SKM-1 (cell line): ENCODE results near the gene DOCK10.
"Not testable (repeated sequence)": the region's sequence is repeated elsewhere in the genome, so short reads cannot be mapped to it uniquely, and the experiment has no call there.

Experiments
- DNase-seq: peaks from one replicate; lab custom pipeline; 2025; ENCODE audit not compliant: unreplicated experiment; lab: John Stamatoyannopoulos, UW

Gene DOCK10

DNA sequence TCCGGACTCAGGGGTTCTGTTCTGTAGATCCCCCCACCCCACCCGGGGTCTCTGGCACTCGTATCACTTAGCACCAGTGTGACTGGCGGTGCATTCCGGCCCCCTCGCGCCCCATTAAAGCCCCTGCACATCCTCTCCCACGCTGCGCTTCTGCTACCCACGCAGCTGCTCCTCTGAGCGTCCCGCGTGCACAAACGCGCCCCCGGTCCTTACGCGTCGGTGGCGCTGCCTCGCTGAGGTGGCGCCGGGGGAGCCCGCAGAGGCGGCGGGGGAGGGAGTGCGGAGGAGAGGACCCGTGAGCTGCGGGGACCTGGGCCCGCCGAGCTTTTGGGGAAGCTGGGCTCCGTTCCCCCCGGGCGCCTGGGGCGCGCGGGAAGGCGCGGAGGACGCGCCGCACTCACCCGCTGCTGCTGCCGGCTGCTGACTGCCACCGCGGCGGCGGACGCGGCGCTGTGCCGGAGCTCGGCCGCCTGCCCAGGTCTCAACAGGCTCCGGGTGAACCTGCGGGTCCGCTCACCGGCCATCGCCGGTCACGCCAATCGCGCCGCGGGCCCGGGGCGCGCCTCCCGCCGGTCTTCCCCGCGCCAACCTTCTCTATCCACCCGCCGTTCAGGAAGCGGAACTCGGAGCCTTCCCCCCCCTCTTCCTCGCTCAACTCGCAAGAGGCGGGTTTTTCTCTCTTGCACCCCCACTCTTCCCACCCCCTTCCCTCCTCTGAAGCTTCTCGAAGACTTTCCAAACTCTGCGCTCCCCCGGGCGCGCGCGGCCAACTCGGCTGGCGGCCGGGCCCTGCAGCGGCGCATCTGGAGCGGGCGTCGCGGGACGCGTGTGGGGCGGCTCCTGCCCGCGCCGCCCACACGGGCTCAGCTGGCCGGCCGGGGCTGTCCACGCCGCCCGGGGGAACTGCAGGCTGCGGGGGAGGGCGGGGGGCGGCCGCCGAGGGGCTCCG, at the start of gene DOCK10:
TSS of gene DOCK10 (minus strand) at position 618 of the 949 bp plus-strand sequence. CDS start at position 524, 94 bp downstream.
- DNase-seq, result peak; percentile 26

DNA sequence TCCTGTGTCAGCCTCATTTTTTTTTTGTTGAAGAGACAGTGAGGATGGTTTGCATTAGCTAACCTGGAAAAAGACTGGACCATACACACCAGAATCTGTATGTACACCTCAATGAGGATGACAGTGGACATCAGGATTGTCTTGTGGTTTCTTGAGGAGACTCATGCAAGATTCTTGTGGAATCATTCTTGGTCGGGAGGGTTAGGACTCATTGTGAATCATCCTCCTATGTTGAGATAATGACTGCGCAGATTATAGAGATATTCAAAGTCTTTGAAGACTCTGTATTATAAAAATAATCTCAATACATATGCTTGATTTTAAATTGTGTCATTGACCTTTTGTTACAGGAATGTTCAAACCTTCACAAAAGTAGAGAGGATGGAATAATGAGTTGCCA, 49.1 kb upstream of the DOCK10 start:
- DNase-seq, result no peak

DNA sequence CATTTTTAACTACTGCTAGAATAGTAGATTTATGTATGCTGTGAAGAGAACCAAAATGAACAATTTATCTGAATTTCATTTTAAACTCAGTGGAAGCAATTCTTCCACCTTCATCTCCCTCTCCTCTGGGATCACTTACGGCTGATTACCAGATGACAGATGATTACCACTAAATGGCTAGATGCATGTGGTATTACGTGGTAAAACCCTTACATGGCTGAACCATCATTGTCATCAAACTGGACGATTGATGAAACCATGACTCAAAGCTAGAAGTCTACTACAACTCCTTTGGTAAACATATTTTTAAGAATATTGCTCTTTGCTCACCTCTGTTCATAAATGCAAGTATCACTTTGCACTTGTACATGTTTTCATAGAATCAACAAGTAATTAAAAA, 48.5 kb upstream of the DOCK10 start:
- no peak for DNase-seq

DNA sequence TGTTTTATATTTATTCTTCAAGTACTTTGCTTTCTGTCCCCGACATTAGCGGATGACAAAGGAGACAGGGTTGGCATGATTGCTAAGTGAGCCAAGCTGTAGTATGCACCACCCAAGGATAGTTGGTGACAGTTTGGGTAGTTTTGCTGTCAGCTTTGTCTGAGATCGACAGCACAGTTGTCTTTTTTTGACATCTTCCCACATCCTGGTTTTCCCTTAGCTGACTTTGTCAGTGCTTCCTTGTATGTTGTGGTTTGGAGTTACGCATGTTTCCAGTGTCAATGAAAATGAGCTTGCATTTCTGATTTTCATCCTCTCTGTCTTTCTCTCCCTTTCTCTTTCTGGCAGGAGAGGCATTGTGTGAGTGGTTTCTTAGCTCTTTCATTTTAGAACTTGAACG, 44.6 kb upstream of the DOCK10 start:
- DNase-seq, result no peak

DNA sequence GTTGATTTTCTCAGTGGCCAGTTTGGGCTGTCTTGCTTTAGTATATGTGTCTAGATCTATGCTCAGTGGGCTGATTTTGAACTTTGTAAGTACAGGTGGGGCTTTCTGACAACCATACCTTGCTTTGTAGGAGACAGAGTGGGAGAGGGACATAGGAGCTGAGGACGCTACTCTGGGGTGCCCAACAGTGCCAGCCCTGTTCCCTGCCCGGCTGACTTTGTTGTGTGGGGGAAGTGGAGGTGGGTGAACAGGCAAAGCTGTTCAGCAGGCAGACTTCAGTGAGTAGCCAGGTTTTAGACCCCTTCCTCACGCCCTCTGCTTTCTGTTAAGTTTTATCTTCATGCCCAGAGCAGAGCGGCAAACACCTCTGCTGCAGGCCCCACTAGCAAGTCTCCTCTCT, 44.2 kb upstream of the DOCK10 start:
- no peak for DNase-seq

DNA sequence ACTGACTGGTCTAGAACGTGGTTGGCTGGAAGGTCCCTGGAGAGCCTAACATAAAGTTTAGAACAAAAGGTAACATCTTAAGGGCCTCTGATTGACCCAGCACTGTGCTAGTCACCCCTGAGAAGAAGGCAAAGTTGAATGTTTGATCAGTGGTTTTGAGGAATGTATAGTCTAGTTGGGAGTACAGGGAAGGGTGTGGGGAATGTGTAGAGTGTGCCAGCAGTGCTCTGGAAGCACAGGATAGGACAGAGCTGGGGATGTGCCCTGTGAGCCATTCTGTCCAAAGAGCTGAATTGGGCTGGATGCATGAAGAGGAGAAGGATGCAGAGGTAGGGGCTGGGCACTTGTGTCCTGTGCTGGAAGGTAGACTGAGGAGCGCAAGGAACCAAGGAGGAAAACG, 41.0 kb upstream of the DOCK10 start:
- no peak for DNase-seq

DNA sequence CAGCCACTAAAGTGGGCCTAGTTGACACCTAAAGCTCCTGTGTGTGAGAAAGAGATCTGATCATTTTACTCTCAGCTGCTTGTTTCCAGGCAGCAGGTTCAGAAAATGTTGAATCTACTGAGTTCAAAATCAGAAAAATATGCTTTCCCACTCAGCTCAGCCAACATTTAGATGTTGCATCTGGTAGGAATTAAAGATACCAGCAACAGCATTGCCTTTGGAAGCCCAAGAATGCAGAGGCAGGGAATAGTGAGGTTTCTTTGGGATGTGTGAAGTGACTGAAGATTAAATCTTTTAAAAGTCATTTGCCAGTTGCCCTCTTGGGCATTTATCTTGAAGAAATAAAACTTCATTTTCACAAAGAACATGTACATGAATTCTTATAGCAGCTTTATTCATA, 33.9 kb upstream of the DOCK10 start:
- no peak for DNase-seq

DNA sequence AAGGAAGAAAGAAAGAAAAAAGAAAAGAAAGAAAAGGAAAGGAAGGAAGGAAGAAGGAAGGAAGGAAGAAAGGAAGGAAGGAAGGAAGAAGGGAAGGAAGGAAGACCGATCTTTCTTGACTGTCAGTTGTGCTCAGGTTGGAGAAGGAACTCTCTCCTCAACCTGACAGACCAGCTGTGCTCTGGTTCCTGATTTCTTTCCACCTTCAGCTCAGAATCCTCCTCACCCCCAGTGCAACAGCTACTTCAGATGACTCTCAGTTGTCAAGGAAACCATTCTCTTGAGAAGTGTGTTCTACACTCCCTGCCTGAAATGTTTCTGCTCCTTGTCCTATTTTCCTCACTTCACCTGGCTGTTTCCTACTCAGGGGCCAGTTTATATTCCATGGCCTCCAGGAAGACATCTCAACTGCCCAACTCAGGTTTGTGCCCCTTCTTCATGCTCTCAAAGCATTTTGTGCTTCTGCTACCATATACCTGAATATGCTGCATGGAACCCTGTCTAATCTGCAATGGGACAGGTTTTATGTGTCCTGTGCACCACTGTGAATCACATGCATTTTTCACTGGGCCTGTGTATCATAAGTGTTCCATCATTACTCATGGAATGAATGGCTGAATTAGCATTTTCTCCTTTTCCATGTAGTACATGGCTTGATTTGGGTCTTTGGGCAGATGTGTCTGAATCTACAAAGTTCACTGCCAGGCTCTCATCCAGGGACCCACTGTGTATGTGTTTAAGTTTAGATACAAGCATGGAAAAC, 32.8 kb upstream of the DOCK10 start:
- no peak for DNase-seq

DNA sequence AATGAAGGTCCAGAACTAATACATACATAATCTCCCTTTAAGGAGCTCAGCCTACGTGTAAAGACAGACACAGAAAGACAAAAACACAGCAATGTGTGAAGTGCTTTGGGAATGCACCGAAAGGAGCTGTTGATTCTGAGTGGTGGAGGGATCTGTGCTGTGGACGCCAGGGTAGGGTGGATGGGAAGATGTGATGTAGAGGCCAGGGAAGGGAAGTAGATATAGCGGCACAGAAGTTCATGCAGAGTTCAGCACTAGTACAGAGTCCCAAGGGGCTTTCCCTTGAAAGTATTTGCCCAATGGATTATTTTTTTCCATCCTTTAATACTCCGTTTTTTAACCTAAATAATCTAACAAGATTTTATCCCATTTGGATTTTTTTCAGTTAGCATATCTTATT, 32.1 kb upstream of the DOCK10 start:
- no peak for DNase-seq

DNA sequence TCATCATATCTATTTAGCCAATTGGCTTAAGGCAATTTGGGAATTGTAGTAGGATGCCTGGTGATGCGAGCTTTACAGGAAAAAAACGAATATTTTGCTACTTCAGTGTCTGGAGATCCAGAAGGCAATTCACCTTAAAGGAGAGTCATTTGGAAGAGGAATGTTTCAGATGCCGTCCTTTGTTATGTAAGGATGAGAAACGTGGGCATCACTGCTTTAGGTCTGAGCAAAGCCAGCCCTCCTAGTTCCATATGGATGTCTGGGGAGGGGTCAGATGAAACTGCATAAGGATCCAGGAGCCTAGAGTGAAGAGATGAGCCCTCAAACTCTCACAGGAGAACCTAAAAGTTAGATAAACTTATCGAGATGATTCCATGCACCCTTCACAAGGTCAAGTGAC, 30.9 kb upstream of the DOCK10 start:
- no peak for DNase-seq

DNA sequence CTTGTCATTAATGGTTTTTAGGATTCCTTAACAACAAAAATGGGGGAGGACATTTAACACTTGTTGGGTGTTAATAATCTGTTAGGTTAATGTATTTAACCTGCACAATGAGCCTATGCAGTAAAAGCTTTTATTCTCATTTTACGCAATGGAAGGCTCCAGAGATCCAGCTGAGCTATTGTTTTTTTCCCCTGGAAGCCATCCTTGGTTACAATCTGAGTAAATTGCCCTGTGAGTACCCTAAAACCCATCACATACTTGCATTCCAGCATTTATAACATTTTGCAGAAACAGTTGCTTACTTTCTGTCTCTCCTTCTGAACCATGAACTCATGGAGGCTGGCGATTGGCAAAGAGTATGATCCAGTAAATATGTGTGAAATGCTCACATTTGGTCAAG, 30.2 kb upstream of the DOCK10 start:
- DNase-seq, result no peak

DNA sequence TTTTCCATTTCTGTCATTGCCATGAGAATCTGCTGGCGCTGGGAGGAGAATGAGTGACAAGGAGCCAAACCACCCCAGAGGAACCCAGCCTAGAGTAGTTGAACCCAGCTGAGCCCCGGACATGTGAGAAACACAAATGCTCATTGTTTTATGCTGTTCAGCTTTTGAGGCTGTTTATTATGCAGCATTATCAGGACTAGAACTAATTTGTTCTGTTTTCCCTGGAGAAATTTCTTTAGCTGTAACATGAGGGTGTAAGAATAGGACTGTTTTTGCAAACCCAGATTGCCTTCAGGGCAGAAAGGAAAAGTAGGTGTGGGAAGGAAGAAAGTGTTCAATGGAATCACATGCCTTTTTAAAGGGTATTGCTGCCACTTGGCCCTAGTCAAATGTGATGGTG, 28.5 kb upstream of the DOCK10 start:
- DNase-seq, result no peak

DNA sequence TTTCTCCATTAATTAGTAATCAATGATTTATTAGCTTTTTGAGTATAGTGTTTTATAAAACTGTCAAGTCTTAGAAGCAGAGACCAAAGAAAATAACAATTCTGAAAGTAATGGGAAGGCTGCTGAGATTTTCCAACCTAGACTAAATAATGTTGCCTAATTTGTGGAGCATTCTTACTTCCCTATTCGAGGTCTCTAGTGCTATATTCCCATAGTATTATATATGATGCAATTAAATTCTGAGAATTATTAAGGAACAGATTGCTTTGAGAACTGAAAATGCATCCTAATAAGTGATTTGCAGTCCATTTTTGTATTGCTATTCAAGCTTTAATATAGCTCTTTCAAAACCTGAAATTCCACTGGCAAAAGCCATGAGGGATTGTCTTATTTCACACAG, 27.7 kb upstream of the DOCK10 start:
- DNase-seq, result no peak

DNA sequence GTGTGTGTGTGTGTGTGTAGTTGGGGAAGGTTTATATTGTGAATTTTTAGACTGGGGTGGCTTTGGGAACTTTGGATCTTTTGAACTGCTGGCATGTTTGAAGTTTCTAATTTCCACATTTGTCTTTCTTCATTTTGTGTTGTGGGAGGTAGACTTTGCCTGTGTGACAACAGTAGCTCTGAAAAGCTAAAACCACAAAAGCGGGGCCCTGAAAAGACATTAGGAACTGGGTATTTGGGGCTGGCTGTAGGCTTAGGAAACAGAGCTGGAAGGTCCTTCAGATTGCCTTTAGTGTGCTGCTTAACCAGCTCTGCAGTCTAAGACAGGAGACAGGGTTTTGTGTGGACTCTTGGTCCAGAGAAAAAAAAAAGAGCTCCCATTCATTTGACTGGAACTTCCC, 27.2 kb upstream of the DOCK10 start:
- DNase-seq, result no peak

DNA sequence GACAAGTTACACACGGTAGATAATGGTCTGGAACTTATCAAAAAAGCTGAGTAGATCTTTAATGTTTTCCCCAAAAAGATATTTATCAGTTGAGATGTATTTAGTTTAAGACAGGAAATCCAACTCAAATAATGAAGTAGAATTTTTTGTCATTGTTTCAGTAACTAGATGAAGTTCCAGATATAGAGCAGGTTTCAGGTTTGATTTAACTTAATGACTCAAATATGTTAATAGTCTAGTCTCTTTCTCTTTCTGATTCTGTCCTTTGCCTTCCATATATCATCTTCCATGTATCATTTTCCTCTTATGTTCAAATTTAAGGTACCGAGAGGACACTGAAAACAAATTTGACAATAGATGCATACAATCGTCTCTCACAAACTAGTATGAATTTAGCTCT, 23.6 kb upstream of the DOCK10 start:
- no peak for DNase-seq

DNA sequence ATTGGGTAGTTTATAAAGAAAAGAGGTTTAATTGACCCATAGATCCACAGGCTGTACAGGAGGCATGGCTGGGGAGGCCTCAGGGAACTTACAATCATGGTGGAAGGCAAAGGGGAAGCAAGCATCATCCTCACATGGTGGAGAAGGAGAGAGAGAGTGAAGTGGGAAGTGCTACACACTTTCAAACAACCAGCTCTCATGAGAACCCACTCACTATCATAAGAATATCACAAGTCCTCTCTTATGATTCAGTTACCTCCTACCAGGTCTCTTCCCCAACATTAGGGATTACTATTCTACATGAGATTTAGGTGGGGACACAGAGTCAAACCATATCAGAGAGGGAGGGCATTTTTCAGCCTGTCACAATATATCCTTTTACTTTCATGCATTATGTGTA, 22.7 kb upstream of the DOCK10 start:
- no peak for DNase-seq

DNA sequence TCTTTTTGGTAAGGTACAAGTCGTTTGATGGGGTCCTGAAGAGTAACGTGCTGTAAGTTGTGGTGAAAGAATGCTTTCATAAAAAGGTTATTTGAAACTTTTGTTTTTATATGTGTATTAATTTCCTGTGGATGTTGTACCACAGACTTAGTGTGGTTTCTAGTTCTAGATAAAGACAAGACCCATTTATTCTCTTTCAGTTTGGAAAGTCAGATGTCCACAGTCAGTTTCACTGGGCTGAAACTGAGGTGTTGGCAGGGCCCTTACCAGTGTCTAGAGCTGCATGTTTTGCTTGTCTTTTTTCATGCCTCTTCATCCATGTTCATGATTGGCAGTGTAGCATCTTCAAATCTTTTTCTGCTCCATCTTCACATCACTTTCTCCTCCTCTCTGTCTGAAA, 22.1 kb upstream of the DOCK10 start:
- DNase-seq, result no peak

DNA sequence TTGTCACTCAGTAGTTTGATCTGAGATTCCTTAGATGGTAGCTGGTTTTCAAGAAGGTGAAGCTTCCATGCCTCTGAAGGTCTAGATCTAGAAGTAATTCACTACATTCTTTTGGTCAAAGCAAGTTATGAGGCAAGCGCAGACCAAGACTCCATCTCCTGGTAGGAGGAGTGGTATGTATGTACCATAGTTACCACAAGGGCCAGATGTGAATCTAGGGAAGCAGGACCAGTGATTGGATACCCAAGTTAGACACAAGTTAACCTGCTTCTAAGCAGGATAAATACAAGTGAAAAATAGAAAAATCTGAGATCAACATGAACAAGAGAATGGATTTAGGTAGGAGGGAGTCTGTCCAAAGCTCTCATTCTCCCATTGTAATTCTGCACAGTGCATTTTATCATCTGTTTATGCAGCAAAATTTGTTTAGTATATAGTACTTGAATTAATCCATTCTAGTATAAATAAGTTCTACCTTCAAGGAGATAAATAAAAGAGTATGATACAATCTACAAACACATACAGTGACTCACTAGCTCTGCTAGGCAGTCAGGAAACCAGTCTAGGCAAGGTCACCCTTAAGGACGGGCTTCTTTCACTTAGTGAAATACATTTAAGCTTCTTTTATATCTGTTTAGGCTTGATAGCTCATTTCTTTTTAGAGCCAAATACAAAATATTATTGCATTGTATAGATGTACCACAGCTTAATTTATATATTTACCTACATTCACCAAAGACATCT, 14.2 kb upstream of the DOCK10 start:
- DNase-seq, result no peak

DNA sequence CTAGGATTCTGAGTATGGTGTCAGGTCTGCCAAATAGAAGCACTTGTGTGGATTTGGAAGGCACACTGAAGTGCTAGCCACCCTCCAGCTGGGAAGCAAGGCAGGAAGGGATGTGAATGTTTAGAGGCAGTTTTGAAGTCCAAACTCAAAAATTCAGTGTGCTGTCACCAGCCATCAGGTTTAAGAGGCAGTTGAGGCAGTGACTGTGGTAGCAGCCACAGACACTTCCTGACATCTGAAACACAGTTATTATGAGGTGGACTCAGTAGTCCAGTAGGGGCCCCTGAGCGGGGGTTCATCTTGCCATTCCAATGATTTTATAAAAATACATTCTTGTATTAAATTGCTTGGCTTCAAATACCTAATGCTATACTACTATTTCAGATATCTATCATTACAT, 13.4 kb upstream of the DOCK10 start:
- DNase-seq, result no peak

DNA sequence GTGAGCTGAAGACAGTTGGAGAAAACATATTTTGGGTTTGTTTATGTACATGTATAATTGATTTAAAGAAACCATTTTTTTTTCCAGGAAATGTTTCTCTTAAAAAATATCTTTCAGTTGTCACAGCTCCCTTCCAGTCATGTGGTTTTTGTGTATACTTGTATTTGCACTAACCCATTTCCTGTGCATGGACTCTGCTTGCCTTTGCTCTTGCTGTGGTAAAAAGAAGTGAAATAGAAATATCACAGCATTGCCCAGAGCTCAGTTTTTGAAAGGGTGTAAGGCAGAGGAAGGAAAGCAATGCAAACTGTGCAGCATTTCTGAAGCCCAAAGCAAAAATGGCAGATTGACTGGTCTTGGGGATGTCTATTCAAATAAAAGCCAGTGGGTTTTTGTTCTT, 10.4 kb upstream of the DOCK10 start:
- DNase-seq, result no peak

DNA sequence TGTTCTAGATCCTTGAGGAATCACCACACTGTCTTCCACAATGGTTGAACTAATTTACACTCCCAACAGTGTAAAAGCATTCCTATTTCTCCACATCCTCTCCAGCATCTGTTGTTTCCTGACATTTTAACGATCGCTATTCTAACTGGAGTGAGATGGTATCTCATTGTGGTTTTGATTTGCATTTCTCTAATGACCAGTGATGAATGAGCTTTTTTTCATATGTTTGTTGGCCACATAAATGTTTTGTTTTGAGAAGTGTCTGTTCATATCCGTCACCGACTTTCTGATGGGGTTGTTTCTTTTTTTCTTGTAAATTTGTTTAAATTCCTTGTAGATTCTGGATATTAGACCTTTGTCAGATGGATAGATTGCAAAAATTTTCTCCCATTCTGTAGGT, 5.2 kb upstream of the DOCK10 start:
- not testable (repeated sequence) for DNase-seq

DNA sequence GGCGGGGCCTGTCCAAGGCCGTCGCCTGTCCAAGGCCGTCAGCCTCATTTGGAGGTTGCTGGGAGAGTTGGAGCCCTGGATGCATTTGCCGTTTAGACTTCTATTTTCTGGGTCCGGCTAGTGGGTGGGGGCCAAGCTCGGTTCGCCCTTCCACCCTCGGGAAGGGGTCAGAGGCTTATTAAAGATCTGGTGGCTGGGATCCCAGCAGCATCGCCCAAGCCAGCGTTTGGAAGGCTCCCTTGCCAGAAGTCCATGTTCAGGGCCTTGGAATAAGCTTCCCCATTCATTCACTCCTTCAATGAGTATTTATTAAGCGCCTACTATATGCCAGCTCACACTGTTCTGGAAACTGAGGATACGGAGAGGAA, 516 bp upstream of the DOCK10 start:
- DNase-seq, result no peak
